ENCODE measurements around the gene ZNF665.

GRCh38 chr19:53157626-53158025, 35.5 kb downstream of the ZNF665 start:
- TF ChIP-seq CTCF (IDR thresholded peaks at IDR 0.05) (no peak), EZH2 (IDR thresholded peaks at IDR 0.05) (no peak), EZH2phosphoT487 (IDR thresholded peaks at IDR 0.05) (no peak)

Measured in neural progenitor cell (in vitro differentiated cells).